IMR-90 (cell line): ENCODE measurements around the gene SCFD2. TPM values are rescaled to one million over a fixed set of nuclear protein-coding genes. Genes with fewer than 3 reads are reported as not detected.

Experiments
- ATAC-seq: fragments of 200-7000 bp; cut with Tn5 transposase; 2 replicates; pipeline ENCODE4 v1.9.1; 2020; ENCODE audit warnings: low read depth, mild to moderate bottlenecking, moderate library complexity
- BruUV-seq: library from RNA; stranded (reverse); fragments of 400-500 nt; replicated peaks from 2 replicates; lab custom pipeline; 2021; lab: Mats Ljungman, UMichigan
- CTCF ChIA-PET: fragments of 300-600 bp; formaldehyde crosslinking; extraction: SDS; loops from one replicate; lab custom pipeline; 2021; ENCODE audit warnings: antibody characterized with exemption; lab: Yijun Ruan, JAX
- POLR2A ChIA-PET: fragments of 300-600 bp; sonication (Branson Sonifier 250); formaldehyde crosslinking; loops from one replicate; lab custom pipeline; 2022; ENCODE audit warnings: antibody characterized with exemption; ENCODE audit not compliant: unreplicated experiment; lab: Charles Lee
- DNase-seq: peaks from one replicate; pipeline ENCODE4 v3.0.0; 2013
- H2AFZ ChIP-seq: replicated peaks from 2 replicates; pipeline ENCODE3; 2013; ENCODE audit warnings: low read length, mild to moderate bottlenecking; ENCODE audit not compliant: poor library complexity
- H2AK5ac ChIP-seq: 2 replicates; pipeline ENCODE4 v1.6.1; 2013; ENCODE audit warnings: low read depth, low read length, inconsistent platforms
- H2AK9ac ChIP-seq: replicated peaks from 2 replicates; pipeline ENCODE3; 2013; ENCODE audit warnings: mild to moderate bottlenecking, low read depth, low read length, moderate library complexity; ENCODE audit not compliant: poor library complexity
- H2BK120ac ChIP-seq: 2 replicates; pipeline ENCODE4 v1.6.1; 2013; ENCODE audit warnings: low read depth, low read length, inconsistent platforms
- H2BK15ac ChIP-seq: 3 replicates; pipeline ENCODE4 v1.6.1; 2013; ENCODE audit warnings: low read depth, low read length, inconsistent platforms
- H2BK20ac ChIP-seq: 2 replicates; pipeline ENCODE4 v1.6.1; 2013; ENCODE audit warnings: low read depth, mild to moderate bottlenecking, inconsistent platforms, low read length, moderate library complexity
- H2BK5ac ChIP-seq: 2 replicates; pipeline ENCODE4 v1.6.1; 2013; ENCODE audit warnings: mild to moderate bottlenecking, low read depth, low read length, inconsistent platforms; ENCODE audit not compliant: poor library complexity, severe bottlenecking
- H3K14ac ChIP-seq: replicated peaks from 2 replicates; pipeline ENCODE4 v1.6.1; 2013; ENCODE audit warnings: low read depth, low read length, inconsistent platforms
- H3K18ac ChIP-seq: 2 replicates; pipeline ENCODE4 v1.6.1; 2013; ENCODE audit warnings: low read depth, low read length, control low read depth
- H3K23ac ChIP-seq: 2 replicates; pipeline ENCODE4 v1.6.1; 2013; ENCODE audit warnings: low read depth, low read length, inconsistent platforms
- H3K27ac ChIP-seq: 2 replicates; pipeline ENCODE4 v1.5.1; 2013; ENCODE audit warnings: mild to moderate bottlenecking, control low read depth, low read length; ENCODE audit not compliant: insufficient read depth
- H3K27me3 ChIP-seq: 2 replicates; pipeline ENCODE4 v1.6.1; 2013; ENCODE audit warnings: low read length; ENCODE audit not compliant: control insufficient read depth, insufficient read depth
- H3K36me3 ChIP-seq: 2 replicates; pipeline ENCODE4 v1.6.1; 2013; ENCODE audit warnings: low read length, mixed read lengths; ENCODE audit not compliant: control insufficient read depth, insufficient read depth
- H3K4ac ChIP-seq: 2 replicates; pipeline ENCODE4 v1.6.1; 2013; ENCODE audit warnings: low read depth, low read length, inconsistent platforms
- H3K4me1 ChIP-seq: 2 replicates; pipeline ENCODE4 v1.6.1; 2013; ENCODE audit warnings: low read length, mixed read lengths; ENCODE audit not compliant: control insufficient read depth, insufficient read depth
- H3K4me2 ChIP-seq: 2 replicates; pipeline ENCODE4 v1.6.1; 2013; ENCODE audit warnings: low read depth, mild to moderate bottlenecking, control low read depth, low read length, moderate library complexity
- H3K4me3 ChIP-seq: 2 replicates; pipeline ENCODE4 v1.5.1; 2013; ENCODE audit warnings: low read depth, mild to moderate bottlenecking, control low read depth, low read length, moderate library complexity; ENCODE audit not compliant: insufficient read depth
- H3K56ac ChIP-seq: 2 replicates; pipeline ENCODE4 v1.6.1; 2013; ENCODE audit warnings: low read length, inconsistent platforms; ENCODE audit not compliant: insufficient read depth; ENCODE audit errors: extremely low read depth
- H3K79me1 ChIP-seq, 2 experiments: 2 replicates each; pipeline ENCODE4 v1.6.1; 2013; ENCODE audit warnings: low read length in 2 of 2, inconsistent platforms in 1 of 2, low read depth in 1 of 2
- H3K9ac ChIP-seq: 2 replicates; pipeline ENCODE4 v1.6.1; 2013; ENCODE audit warnings: low read depth, low read length, control low read depth
- H3K9me1 ChIP-seq: 2 replicates; pipeline ENCODE4 v1.6.1; 2013; ENCODE audit warnings: low read length, inconsistent platforms; ENCODE audit not compliant: insufficient read depth
- H3K9me3 ChIP-seq: 2 replicates; pipeline ENCODE4 v1.6.1; 2013; ENCODE audit warnings: low read length; ENCODE audit not compliant: control insufficient read depth, insufficient read depth
- H4K20me1 ChIP-seq: 2 replicates; pipeline ENCODE4 v1.6.1; 2013; ENCODE audit warnings: low read length, inconsistent platforms; ENCODE audit not compliant: insufficient read depth
- H4K5ac ChIP-seq: 2 replicates; pipeline ENCODE4 v1.6.1; 2013; ENCODE audit warnings: mild to moderate bottlenecking, low read depth, low read length, control low read depth
- H4K8ac ChIP-seq, 2 experiments: 2 replicates each; pipeline ENCODE4 v1.6.1; 2013; ENCODE audit warnings: low read depth in 2 of 2, low read length in 2 of 2, control low read depth in 1 of 2, inconsistent platforms in 1 of 2
- H4K91ac ChIP-seq: 2 replicates; pipeline ENCODE4 v1.6.1; 2013; ENCODE audit warnings: low read depth, low read length, inconsistent platforms; ENCODE audit not compliant: insufficient read depth
- CHD1 ChIP-seq: IDR thresholded peaks from 2 replicates; pipeline ENCODE4 v1.6.1; 2012; ENCODE audit warnings: low read depth, low read length, improper control_type of control experiment
- ELK1 ChIP-seq: fragments of 150-350 bp; IDR thresholded peaks from 2 replicates; pipeline ENCODE4 v1.6.1; 2016; ENCODE audit warnings: low read depth, mild to moderate bottlenecking, low read length, moderate library complexity, borderline replicate concordance
- MXI1 ChIP-seq: IDR thresholded peaks from 2 replicates; pipeline ENCODE4 v1.6.1; 2012; ENCODE audit warnings: low read depth, mild to moderate bottlenecking, low read length, moderate library complexity, borderline replicate concordance
- NFE2L2 ChIP-seq: fragments of 150-350 bp; IDR thresholded peaks from 2 replicates; pipeline ENCODE4 v1.6.1; 2016; ENCODE audit warnings: low read depth, mild to moderate bottlenecking, low read length
- RFX5 ChIP-seq: IDR thresholded peaks from 2 replicates; pipeline ENCODE4 v1.8.0; 2012; ENCODE audit warnings: low read depth, mild to moderate bottlenecking, low read length, moderate library complexity
- SMC3 ChIP-seq: fragments of 150-350 bp; IDR thresholded peaks from 2 replicates; pipeline ENCODE4 v1.6.1; 2016; ENCODE audit warnings: low read depth, mild to moderate bottlenecking, antibody characterized with exemption, low read length, moderate library complexity
- WGBS, 2 experiments: methylation state at CpG; one replicate each; pipeline versions ENCODE4 v1.1.5 to v1.1.7; 2013; ENCODE audit warnings: missing lambda C conversion rate in 2 of 2; ENCODE audit not compliant: insufficient read length in 1 of 2; ENCODE audit errors: extremely low coverage in 2 of 2; 5-methylcytosine and 5-hydroxymethylcytosine counted together
- dilution Hi-C: fragments of 300-500 bp; cut with HindIII; formaldehyde crosslinking; loops from one replicate; pipeline ENCODE4 v1.14.3; 2018; ENCODE audit warnings: low sequenced_read_pairs; ENCODE audit not compliant: unreplicated experiment
- in situ Hi-C: fragments of 300-500 bp; cut with MboI; formaldehyde crosslinking; loops from 3 replicates; pipeline ENCODE4 v1.14.3; 2019; ENCODE audit warnings: low sequenced_read_pairs, inconsistent platforms, mixed read lengths
- intact Hi-C: fragments of 100-400 bp; cut with micrococcal nuclease; formaldehyde crosslinking; loops from 2 replicates; pipeline ENCODE4 v1.10.0; 2022
- polyA plus RNA-seq, 3 experiments: library from polyadenylated mRNA; depleted of rRNA; stranded (reverse); fragments of >200 nt; gene quantifications; 2 replicates each; pipeline ENCODE4 v1.2.3, GENCODE V29; 2012; ENCODE audit warnings: low replicate concordance in 1 of 3
- total RNA-seq: library from RNA; depleted of rRNA; stranded (reverse); fragments of >200 nt; gene quantifications from 2 replicates; pipeline ENCODE4 v1.2.3, GENCODE V29; 2012

The SCFD2 gene
- total and polyA plus RNA-seq, 2 of the 4 experiments (the other 2 are of a cell fraction): 18.9 to 62.4 TPM

DNA sequence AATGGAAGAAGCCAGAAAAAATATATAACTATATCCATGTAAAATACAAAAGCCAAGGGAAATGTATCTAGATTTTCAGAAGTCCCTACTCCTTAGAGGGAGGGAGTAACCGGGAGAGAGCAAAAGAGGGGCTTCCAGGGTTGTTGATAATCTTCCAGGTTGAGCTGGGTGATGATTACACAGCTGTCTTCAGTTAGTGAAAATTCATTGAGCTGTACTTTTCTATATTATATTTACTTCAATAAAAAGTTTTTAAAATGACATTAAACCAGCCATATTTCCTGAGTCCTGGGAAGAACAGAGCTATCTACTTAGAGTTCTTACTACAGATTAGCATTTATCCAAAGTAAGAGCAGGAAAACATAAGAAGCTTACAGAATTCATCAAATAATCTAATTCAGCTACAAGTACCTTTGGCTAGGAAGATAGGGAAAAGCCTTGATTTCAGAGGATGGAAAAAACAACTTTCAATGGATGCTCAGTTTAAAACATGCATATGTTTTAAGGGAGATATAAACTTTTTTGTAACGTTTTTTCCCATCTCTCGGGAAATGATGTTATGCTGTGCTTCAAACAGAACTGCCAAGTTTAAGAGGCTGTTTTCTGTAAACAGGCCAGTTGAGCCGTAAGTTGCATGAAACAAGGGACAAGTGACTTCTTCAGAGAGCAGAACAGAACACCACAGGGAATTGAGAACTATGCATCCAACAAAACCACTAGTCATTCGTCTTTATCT, 204.6 kb downstream of the SCFD2 start:
- intact Hi-C loops: no loop called here
- H2BK5ac ChIP-seq: no peak overlapping the region
- H3K4me2 ChIP-seq: no peak overlapping the region
- no peak overlapping the region for H3K4ac ChIP-seq
- no peak overlapping the region for H2AK9ac ChIP-seq
- H4K91ac ChIP-seq: no peak overlapping the region
- POLR2A ChIA-PET: no interaction called here
- ATAC-seq (no peak), DNase-seq (no peak)
- no peak overlapping the region for H2BK15ac ChIP-seq
- H4K20me1 ChIP-seq: no peaks in the 10 kb centered on the region
- H3K23ac ChIP-seq: no peak overlapping the region
- CTCF ChIA-PET: interaction anchor here (0.6 to 0.7 kb wide), 2 partner anchors 9 to 106 kb away, joined by 3 to 7 read pairs; no protein-coding TSS in a partner anchor
- H3K27ac ChIP-seq: no peak overlapping the region
- no peaks in the 10 kb centered on the region for H3K27me3 ChIP-seq
- no peak overlapping the region for H3K18ac ChIP-seq
- H3K9ac ChIP-seq: no peak overlapping the region
- no peaks in the 10 kb centered on the region for H3K9me3 ChIP-seq
- no peak for TF ChIP-seq NFE2L2
- TF ChIP-seq MXI1: no peak
- no peak for TF ChIP-seq SMC3
- TF ChIP-seq CHD1: no peak
- no peak for TF ChIP-seq ELK1
- TF ChIP-seq RFX5: no peak
- H2BK120ac ChIP-seq: no peak overlapping the region
- no peaks in the 10 kb centered on the region for H3K36me3 ChIP-seq
- H3K14ac ChIP-seq: no peak overlapping the region
- no peaks in the 10 kb centered on the region for H3K4me1 ChIP-seq
- dilution Hi-C loops: no loop called here
- H3K4me3 ChIP-seq: no peak overlapping the region
- H3K9me1 ChIP-seq: no peaks in the 10 kb centered on the region; the same call in 1 of the 2 replicates
- no TSS peak for BruUV-seq
- in situ Hi-C loops: no loop called here
- H4K5ac ChIP-seq: no peak overlapping the region
- H3K56ac ChIP-seq: no peak overlapping the region
- H4K8ac ChIP-seq: no peak overlapping the region
- no CpG with 5 or more reads among the region's 5 CpGs for WGBS, 2 experiments
- H3K79me1 ChIP-seq: no peaks in the 10 kb centered on the region; a peak in 1 of 4 replicates
- no peak overlapping the region for H2AK5ac ChIP-seq
- H2AFZ ChIP-seq: no peak overlapping the region
- H2BK20ac ChIP-seq: no peak overlapping the region
